GM19351 (cell line): ENCODE results near the gene PTPRM.

Experiments
- ATAC-seq: cut with Tn5 transposase; IDR thresholded peaks from one replicate; pipeline ENCODE4 v1.9.1; 2021; ENCODE audit warnings: mild to moderate bottlenecking, moderate library complexity; ENCODE audit not compliant: unreplicated experiment

Gene PTPRM

GRCh38 chr18:7749510-7749981 lies 182.4 kb downstream of the PTPRM start:
- ATAC-seq: no peak

- no peak for ATAC-seq
Measured at GRCh38 chr18:7750095-7750663, 183.1 kb downstream of the PTPRM start.

DNA sequence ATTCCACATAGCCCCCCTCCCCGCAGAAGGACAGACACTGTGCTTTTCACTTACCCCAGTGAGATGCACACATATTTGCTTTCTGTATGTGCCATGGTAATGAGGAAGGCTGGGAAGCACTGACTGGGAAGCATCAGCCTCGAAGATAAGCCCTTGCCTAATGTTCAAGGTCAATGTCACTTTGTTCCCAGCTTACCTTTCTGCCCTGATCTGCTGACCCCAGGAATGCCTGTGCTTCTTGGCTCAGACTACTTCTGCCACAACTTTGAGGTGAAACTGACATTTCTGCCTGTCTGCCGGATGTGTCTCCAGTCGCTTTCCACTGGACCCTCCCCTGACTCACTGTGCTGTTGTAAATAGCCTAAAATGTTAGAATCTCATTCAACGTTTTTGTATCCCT lies 183.8 kb downstream of the PTPRM start:
- ATAC-seq: no peak

DNA sequence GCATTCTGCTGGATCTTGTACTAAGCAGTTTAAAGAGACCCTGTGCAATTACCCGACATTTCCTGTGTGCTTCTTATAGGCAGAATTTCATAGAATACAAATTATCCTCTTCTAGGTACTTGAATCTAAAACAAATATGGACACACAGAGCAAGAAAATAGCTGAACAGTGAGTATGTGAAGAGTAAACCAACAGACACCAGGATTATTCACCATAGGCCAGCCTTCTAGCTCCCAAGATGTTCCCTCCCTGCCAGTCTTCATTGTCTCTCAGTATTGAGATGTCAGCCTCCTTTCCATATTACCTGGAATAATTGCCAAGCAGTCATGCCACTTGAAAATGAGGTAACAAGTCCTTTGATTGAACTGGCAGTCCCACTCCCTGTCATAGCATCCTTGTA lies 187.1 kb downstream of the PTPRM start:
- ATAC-seq: no peak

DNA sequence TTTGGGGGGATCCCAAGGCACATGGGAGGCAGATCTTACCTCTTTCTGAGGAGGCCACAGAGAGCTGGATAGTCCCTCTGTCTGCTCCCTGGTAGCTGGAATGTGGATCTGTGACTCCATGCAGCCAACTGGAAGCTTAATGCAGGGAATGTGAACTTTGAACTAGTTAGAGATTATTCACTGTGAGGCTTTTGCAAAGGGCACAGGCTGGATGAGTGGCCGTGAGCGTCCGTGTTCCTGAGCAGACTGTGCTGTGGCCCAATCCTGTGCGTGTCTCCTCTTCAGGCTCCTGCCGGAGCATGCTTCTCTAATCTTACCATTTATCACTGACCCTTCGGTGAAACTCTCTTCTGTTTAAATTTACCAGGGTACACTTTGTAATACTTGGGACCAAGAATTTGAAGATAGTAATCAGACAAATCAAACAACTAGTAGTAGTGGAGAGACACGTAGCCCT lies 187.6 kb downstream of the PTPRM start:
- ATAC-seq: no peak

DNA sequence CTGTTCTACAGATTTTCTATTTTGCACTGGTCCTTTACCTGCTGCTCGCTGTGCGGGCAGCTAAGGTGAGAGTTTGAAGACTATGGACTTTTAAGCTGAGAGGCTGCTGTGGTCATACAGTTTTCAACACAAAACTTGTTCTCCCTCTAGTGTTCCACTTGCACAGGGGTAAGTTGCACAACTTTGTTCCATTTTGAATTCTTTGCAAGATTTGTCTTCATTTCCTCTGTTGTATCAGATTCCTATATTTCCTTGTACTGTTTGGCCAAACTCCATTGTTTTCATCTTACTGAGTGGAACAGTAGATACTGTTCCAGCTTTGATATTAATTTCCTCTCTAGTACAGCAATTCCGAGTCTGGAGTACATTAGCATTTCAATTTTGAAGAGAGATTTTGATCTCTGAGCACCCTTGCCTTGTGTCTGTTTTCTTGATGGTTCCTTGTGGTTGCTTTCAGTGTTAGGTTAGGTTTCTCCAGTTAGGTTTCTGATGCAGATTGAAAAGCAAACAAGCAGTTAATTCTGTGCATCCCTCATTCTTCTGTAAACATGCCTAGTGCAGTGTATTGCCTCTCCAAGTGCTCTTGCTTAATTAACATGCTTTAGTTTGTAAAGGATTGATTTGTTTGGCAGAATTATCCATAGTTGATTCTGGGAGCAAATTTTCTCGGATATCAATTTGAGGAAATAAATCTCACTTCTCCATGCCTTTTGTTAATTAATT lies 188.8 kb downstream of the PTPRM start:
- no peak for ATAC-seq

- no peak for ATAC-seq
Measured at GRCh38 chr18:7757175-7757574, 190.1 kb downstream of the PTPRM start.

DNA sequence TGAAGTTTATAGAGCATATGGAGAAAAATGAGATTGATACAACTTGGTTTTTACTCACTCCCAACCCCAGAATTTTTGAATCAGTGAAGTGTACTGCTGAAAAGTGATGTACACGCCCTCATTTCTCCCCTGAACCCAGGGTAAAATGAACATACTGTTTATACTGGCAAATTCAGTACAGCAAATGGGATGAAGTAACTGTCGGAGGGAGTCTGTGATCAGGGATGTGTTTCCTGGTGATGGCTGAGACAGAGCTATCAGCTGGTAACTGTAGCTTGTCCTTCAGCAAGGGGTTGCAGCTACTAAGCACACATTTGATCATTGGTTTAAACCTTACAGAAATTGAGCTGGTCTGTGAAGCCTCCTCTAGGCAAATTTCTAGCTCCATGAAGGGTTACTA lies 191.6 kb downstream of the PTPRM start:
- no peak for ATAC-seq

DNA sequence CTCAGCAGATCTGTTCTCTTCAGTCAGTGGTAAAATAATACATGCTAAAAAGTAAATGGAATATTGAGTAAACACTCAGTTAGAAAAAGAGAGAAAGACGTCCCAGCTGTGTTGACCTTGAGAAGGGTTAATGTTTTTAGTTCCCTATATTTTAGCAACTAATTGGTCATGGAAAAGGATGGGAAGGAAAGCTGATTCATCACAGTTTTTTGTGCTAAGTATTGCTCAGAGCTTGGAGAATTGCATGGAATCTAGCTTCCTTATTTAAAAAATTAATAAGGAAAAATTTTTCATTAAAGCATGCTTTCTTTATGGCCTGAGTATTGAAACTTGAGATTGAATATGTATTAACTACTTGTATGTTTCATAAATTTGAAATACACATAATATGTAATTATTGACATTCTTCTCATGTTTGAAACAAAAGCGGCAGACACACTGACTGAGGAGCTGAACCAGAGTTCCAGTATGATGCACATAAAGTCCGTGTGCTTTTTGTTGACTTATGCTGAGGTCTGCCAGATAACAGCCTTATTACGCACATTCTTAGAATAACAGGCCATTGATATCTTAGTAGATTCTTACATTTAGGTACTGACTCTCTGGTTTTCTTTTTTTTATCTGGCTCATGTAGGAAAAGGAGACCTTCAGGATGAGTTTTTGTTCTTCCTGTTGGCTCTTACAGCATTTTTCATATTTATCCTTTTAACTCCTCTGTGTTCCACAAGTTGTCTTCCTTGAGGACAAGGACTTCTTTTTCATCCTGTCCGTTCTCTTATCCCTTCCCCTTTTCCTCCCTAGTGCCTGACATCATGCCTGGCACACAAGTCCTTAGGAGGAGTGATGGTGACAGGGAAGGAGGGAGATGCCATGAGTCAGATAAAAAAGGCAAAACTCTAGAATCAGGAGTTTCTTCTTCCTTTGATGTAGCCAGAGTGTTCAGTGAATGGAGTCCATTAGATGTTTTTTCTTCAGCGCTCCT lies 194.1 kb downstream of the PTPRM start:
- ATAC-seq: no peak

GRCh38 chr18:7764405-7764804 lies 197.3 kb downstream of the PTPRM start:
- no peak for ATAC-seq

GRCh38 chr18:7766346-7766745 lies 199.2 kb downstream of the PTPRM start:
- ATAC-seq: no peak

DNA sequence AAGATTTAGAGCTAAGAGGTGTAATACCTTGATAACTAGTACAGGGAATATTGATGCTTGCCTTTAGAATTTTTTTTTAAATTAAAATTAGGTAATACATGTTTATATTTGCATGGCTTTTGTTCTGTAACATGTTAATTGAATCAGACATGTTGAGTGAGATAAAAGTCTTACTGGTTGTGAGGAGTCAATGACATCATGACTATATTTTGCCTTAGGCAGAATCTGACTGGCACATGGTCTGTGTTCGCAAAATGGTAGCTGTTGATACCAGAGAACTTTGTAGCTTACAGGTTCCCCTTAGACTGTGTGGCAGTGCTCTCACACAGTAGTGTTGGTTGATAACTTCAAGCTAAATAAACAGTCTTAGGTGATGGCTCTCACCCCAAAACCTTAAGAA lies 199.7 kb downstream of the PTPRM start:
- no peak for ATAC-seq

DNA sequence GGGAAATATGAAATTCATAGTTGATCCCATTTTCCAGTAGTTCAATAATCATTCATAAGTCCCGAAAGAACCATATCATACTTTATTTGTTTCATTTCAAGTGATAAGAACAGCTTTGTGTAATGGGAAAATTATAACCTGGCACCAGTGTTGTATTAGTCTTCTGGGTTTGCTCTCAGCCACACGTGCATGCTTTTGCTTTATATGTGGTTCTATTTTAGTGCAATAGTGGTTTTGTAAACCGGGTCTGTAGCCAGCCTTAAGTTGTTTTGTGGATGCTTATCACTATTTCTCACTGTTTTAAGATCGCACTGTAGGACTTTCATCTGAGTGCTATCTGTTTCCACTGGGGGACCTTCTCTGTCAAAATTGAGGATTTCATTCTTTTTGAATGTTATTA lies 203.8 kb downstream of the PTPRM start:
- ATAC-seq: no peak

DNA sequence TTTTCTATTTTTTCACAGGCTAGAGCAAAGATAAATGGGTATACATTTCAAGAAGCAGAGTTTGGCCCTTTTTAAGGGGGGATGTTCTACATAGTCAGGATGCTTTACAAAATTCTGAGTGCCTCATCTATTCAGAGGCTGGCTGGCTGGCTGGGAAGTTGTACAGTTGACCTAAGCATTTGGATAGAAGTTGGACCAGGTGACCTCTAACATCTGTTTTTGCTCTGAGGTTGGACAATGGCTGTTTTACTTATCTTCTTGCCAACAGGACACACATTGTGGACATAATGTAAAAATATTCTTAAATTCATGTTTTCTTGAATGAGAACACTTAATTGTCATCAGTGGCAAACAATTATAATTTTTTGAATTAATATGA lies 205.4 kb downstream of the PTPRM start:
- no peak for ATAC-seq

DNA sequence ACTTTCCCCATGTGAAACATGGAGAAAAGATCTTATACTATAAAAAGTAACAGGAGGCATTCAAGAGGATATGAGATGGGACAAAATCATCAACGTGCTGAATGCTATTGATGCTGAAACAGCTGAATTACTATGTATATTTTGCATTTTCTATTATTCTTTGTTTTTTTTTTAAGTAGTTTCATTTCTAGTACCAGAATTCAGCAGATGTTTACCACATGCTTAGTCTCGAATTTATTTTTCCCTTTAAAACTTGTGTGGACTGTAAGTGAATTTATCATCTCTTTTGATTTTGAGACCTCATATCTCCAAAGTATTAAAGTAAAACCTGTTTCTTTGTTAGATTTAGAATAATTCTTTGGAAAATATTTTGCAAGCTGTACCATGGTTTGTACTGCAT lies 205.8 kb downstream of the PTPRM start:
- no peak for ATAC-seq

GRCh38 chr18:7775128-7775527 lies 208.0 kb downstream of the PTPRM start:
- ATAC-seq: no peak

- ATAC-seq: no peak
Measured at GRCh38 chr18:7775843-7776242, 208.7 kb downstream of the PTPRM start.

- no peak for ATAC-seq
Measured at GRCh38 chr18:7778181-7778580, 211.1 kb downstream of the PTPRM start.

DNA sequence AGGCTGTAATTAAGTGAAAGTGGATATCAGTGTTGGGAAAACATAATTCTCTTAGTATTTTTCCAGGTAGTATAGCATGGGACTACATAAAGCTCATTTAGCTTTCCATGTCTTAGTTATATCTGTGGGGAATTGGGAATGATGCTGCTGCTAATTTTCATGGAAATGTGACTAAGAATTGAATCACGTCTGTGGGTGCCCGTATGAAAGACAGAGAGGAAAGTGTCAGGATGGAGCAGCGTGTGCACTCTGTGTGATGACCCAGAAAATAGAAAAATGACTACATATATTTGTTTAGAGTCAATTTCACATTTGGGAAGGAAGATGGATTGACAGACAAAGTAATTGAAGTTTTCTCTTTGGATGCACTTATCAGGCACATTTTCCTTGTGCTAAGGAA lies 212.1 kb downstream of the PTPRM start:
- no peak for ATAC-seq

DNA sequence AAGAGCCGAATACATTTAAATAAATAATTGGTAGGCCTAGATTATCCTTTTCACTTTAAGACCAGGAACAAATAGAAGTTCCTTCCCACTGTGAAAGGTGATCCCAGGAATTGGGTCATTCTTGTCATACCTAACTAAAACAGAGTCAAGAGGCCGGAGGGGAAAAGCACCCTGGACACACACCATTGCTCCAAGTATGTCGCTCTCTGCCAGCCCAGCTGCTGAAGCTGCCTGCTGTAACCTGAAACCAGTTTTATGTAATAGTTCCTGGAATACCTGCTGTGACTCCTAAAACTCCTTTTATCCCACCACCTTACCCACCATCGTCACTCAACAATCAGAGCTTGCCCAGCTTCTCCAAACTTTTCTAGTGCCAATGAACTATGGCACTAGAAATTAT lies 217.1 kb downstream of the PTPRM start:
- no peak for ATAC-seq

DNA sequence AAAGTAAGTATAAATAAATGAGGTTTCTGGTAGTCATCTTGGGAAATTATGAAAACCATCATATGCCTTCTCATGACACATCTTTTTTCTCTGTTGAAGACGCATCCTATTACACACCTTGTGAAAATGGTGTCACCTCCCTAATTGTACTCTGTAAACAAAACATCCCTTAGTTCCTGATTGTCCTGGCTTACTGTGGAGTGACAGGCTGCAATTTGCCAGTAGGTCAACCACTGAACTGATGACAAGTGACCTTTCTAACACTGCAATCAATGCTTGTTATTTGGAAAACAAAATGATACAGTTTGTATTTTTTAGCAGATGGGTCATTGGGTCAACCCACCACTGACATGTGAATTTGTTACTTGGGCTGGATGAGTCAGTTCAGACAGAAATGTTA lies 219.5 kb downstream of the PTPRM start:
- no peak for ATAC-seq

DNA sequence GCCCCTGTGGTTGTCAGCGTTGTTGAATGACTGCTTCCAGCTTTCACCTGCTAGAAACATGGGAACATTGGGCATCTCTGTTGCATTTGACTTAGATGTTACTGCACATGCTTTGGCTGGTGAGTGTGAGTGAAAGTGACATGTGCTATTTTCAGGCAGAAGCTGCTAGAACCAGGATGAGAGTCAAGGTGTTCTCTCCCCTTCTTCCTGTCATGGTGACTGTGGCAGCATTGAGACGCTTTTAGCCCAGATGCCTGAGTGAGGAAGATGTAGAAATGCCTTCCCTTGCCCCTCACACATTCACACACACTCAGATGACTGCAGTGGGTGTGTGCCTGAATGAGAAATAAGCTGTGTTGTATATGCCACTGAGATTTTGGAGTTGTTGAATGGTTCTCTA lies 220.2 kb downstream of the PTPRM start:
- ATAC-seq: no peak
